BLaER1 (cell line): ENCODE data around the gene KDM3B.
"Not testable (repeated sequence)": the region's sequence is repeated elsewhere in the genome, so short reads cannot be mapped to it uniquely, and the experiment has no call there.

Source experiments
- H3K27ac ChIP-seq: shearing (Covaris generic); formaldehyde crosslinking; 2 replicates; pipeline ENCODE4 v1.8.1; 2022
- H3K27me3 ChIP-seq: shearing (Covaris generic); formaldehyde crosslinking; 2 replicates; pipeline ENCODE4 v1.8.1; 2022
- H3K36me3 ChIP-seq: shearing (Covaris generic); formaldehyde crosslinking; 2 replicates; pipeline ENCODE4 v1.8.1; 2022
- H3K4me1 ChIP-seq: shearing (Covaris generic); formaldehyde crosslinking; 2 replicates; pipeline ENCODE4 v1.8.1; 2022
- H3K4me2 ChIP-seq: shearing (Covaris generic); formaldehyde crosslinking; 2 replicates; pipeline ENCODE4 v1.8.1; 2022
- H3K4me3 ChIP-seq: shearing (Covaris generic); formaldehyde crosslinking; 2 replicates; pipeline ENCODE4 v1.8.1; 2022
- H3K9ac ChIP-seq: shearing (Covaris generic); formaldehyde crosslinking; 2 replicates; pipeline ENCODE4 v1.8.1; 2022
- H3K9me3 ChIP-seq: shearing (Covaris generic); formaldehyde crosslinking; 2 replicates; pipeline ENCODE4 v1.8.1; 2022
- H4K20me1 ChIP-seq: shearing (Covaris generic); formaldehyde crosslinking; 2 replicates; pipeline ENCODE4 v1.8.1; 2022
- Cebpa-rat ChIP-seq: shearing (Covaris generic); IDR thresholded peaks from 2 replicates; pipeline ENCODE4 v1.8.1; 2022

The KDM3B gene

DNA sequence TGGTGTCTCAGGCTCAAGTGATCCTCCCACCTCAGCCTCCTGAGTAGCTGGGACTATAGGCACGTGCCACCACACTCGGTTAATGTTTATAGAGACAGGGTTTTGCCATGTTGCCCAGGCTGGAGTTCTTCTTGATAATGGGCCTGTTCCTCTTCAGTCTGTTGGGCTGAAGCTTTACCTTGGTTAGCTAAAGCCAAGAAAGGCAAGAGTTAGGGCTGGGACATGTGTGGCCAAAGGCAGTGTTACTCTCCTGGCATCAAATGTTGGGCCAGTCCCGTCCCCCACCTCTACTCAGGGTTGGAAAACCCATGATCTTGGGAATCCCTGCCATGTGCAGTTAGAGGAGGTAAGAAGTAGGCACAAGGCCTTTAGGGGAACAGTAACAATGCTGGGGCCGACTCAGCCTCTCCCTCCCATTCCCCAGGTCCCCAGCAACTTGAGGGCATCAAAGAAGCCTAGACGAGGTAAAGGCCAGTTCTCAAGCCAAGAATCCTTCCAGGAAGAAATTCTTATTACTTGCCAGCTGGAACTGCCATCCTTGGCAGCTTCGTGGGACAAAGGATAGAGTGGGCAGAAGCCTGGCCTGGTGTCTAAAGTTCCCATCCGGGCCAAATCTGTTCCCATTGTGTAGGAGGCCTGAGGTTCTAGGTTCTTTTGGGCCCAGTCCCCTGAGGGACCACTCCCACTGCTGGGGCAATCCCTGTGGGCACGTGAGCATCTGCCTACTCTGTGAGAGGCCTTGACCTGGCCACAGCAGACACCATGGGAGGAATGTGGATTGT, 117.2 kb downstream of the KDM3B start:
- Histone ChIP-seq H3K9ac (no peak overlapping the region), H3K27me3 (peaks cover 21% of the 10 kb centered on the region), H4K20me1 (peaks cover 37% of the 10 kb centered on the region), H3K4me1 (peaks cover 16% of the 10 kb centered on the region), H3K4me3 (no peak overlapping the region), H3K27ac (no peak overlapping the region), H3K9me3 (no peaks in the 10 kb centered on the region), H3K36me3 (peaks cover 17% of the 10 kb centered on the region; the same call in 1 of the 2 replicates), H3K4me2 (no peak overlapping the region)
- no peak for TF ChIP-seq Cebpa-rat

- no peak for TF ChIP-seq Cebpa-rat
- H3K27ac ChIP-seq = no peak overlapping the region
- no peak overlapping the region for H3K9ac ChIP-seq
- H3K36me3 ChIP-seq = peaks cover 17% of the 10 kb centered on the region; the same call in 1 of the 2 replicates
- no peaks in the 10 kb centered on the region for H3K9me3 ChIP-seq
- H4K20me1 ChIP-seq = peaks cover 36% of the 10 kb centered on the region
- H3K27me3 ChIP-seq = peaks cover 20% of the 10 kb centered on the region
- H3K4me1 ChIP-seq = peaks cover 16% of the 10 kb centered on the region
- H3K4me3 ChIP-seq = no peak overlapping the region
- no peak overlapping the region for H3K4me2 ChIP-seq
These were observed 118.0 kb downstream of the KDM3B start for GRCh38 chr5:138470322-138471051.

- H3K9me3 ChIP-seq = no peaks in the 10 kb centered on the region
- peaks cover 17% of the 10 kb centered on the region; the same call in 1 of the 2 replicates for H3K36me3 ChIP-seq
- H3K4me1 ChIP-seq = peaks cover 13% of the 10 kb centered on the region
- H3K27me3 ChIP-seq = peaks cover 14% of the 10 kb centered on the region
- no peak overlapping the region for H3K9ac ChIP-seq
- no peak overlapping the region for H3K27ac ChIP-seq
- H4K20me1 ChIP-seq = peaks cover 30% of the 10 kb centered on the region
- H3K4me3 ChIP-seq = no peak overlapping the region
- TF ChIP-seq Cebpa-rat = no peak
- H3K4me2 ChIP-seq = no peak overlapping the region
These were observed 118.5 kb downstream of the KDM3B start for GRCh38 chr5:138471052-138471361.

- Histone ChIP-seq H3K27me3 (peaks cover under 1% of the 10 kb centered on the region; the same call in 1 of the 2 replicates), H3K4me3 (no peak overlapping the region), H3K9ac (no peak overlapping the region), H3K4me2 (no peak overlapping the region), H3K4me1 (peaks cover 13% of the 10 kb centered on the region), H4K20me1 (peaks cover 17% of the 10 kb centered on the region), H3K27ac (no peak overlapping the region), H3K36me3 (peaks cover 9% of the 10 kb centered on the region; the same call in 1 of the 2 replicates), H3K9me3 (no peaks in the 10 kb centered on the region)
- TF ChIP-seq Cebpa-rat = no peak
These were observed 119.9 kb downstream of the KDM3B start for GRCh38 chr5:138472353-138472752.

GRCh38 chr5:138473151-138473550, 120.7 kb downstream of the KDM3B start:
- H3K9me3 ChIP-seq, H3K4me2 ChIP-seq, H3K36me3 ChIP-seq, H3K27ac ChIP-seq, H3K9ac ChIP-seq, H3K4me1 ChIP-seq, H4K20me1 ChIP-seq, H3K27me3 ChIP-seq, H3K4me3 ChIP-seq: not testable (repeated sequence)

GRCh38 chr5:138476918-138477317, 124.4 kb downstream of the KDM3B start:
- no peak overlapping the region for H3K27ac ChIP-seq
- H3K9ac ChIP-seq = no peak overlapping the region
- H3K4me1 ChIP-seq = peaks cover 8% of the 10 kb centered on the region
- no peaks in the 10 kb centered on the region for H3K9me3 ChIP-seq
- H3K4me3 ChIP-seq = no peak overlapping the region
- TF ChIP-seq Cebpa-rat = no peak
- no peaks in the 10 kb centered on the region for H3K27me3 ChIP-seq
- H3K4me2 ChIP-seq = no peak overlapping the region
- H4K20me1 ChIP-seq = no peaks in the 10 kb centered on the region
- no peaks in the 10 kb centered on the region for H3K36me3 ChIP-seq

GRCh38 chr5:138482638-138483037, 130.2 kb downstream of the KDM3B start:
- no peaks in the 10 kb centered on the region for H3K4me1 ChIP-seq
- no peak for TF ChIP-seq Cebpa-rat
- no peaks in the 10 kb centered on the region for H3K36me3 ChIP-seq
- H3K27me3 ChIP-seq = no peaks in the 10 kb centered on the region
- no peak overlapping the region for H3K4me2 ChIP-seq
- H4K20me1 ChIP-seq = no peaks in the 10 kb centered on the region
- H3K4me3 ChIP-seq = no peak overlapping the region
- no peak overlapping the region for H3K27ac ChIP-seq
- no peak overlapping the region for H3K9ac ChIP-seq
- no peaks in the 10 kb centered on the region for H3K9me3 ChIP-seq
